ENCODE measurements around the gene ZMIZ1.

The ZMIZ1 gene

GRCh38 chr10:79226391-79227245 is 157.9 kb downstream of the ZMIZ1 start:
- TF ChIP-seq ZFX (IDR thresholded peaks at IDR 0.05) (no peak), CTCF (conservative IDR thresholded peaks at IDR 0.05) (no peak)
- no peak overlapping the region for H3K27ac ChIP-seq

GRCh38 chr10:79229071-79229541 is 160.3 kb downstream of the ZMIZ1 start:
- TF ChIP-seq ZFX (IDR thresholded peaks at IDR 0.05) (no peak), CTCF (conservative IDR thresholded peaks at IDR 0.05) (no peak)
- H3K27ac ChIP-seq: no peak overlapping the region

GRCh38 chr10:79229830-79230327 is 161.1 kb downstream of the ZMIZ1 start:
- TF ChIP-seq ZFX (IDR thresholded peaks at IDR 0.05): no peak
- TF ChIP-seq CTCF (conservative IDR thresholded peaks at IDR 0.05): no peak
- H3K27ac ChIP-seq: no peak overlapping the region

GRCh38 chr10:79230328-79230830 is 161.6 kb downstream of the ZMIZ1 start:
- no peak overlapping the region for H3K27ac ChIP-seq
- TF ChIP-seq ZFX (IDR thresholded peaks at IDR 0.05): no peak
- TF ChIP-seq CTCF (conservative IDR thresholded peaks at IDR 0.05): no peak

- TF ChIP-seq CTCF (conservative IDR thresholded peaks at IDR 0.05) (no peak), ZFX (IDR thresholded peaks at IDR 0.05) (no peak)
- H3K27ac ChIP-seq: no peak overlapping the region
Measured at GRCh38 chr10:79230850-79231249, 162.1 kb downstream of the ZMIZ1 start.

GRCh38 chr10:79231908-79232307 is 163.1 kb downstream of the ZMIZ1 start:
- no peak overlapping the region for H3K27ac ChIP-seq
- TF ChIP-seq ZFX (IDR thresholded peaks at IDR 0.05): no peak
- no peak for TF ChIP-seq CTCF (conservative IDR thresholded peaks at IDR 0.05)

- no peak for TF ChIP-seq CTCF (conservative IDR thresholded peaks at IDR 0.05)
- no peak for TF ChIP-seq ZFX (IDR thresholded peaks at IDR 0.05)
- H3K27ac ChIP-seq: no peak overlapping the region
Measured at GRCh38 chr10:79232864-79233263, 164.1 kb downstream of the ZMIZ1 start.
